Prostate gland (tissue), 2 donors: Measurements from ENCODE around the gene RHBDL3.

Source experiments
- POLR2A ChIP-seq: fragments of 450-650 bp; IDR thresholded peaks from one replicate; pipeline ENCODE4 v1.6.1; 2016; ENCODE audit warnings: antibody characterized with exemption, mild to moderate bottlenecking
- TF ChIP-seq, protein P1 (sequence below), 4 experiments: fragments of 200-600 bp in 2 of 4; fragments of 450-650 bp in 2 of 4; sonication (generic) in 2 of 4; IDR thresholded peaks; 1 replicate in 3 of 4; 2 replicates in 1 of 4; pipeline ENCODE4 v1.5.1; 2016 to 2019; ENCODE audit warnings: antibody characterized with exemption in 4 of 4, mild to moderate bottlenecking in 2 of 4, moderate library complexity in 2 of 4

DNA sequence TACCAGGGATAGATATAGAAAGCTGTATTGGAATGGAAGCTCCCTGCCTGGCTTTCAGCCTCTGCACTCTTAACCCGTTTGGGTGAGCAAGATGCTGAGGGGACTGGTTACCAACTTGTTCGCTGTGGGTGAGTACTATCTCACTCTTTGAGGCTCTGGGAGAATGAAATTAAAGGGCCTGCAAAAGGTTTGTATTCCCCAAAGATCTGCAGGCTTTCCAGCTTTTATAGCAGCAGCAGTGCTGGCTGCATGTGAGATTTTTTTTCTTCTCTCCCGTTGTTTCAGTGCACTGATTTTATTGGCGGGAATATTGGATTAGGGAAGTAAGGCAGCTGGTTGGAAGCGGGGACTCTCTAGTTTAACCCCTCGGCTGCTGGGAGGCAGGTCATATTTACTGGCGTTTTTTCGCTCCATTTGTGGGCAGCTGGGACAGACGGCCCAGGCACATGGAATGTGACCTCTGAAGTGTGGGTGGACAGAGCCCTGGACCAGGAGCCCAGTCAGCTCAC, 45.5 kb downstream of the RHBDL3 start:
- TF ChIP-seq, protein P1, sequence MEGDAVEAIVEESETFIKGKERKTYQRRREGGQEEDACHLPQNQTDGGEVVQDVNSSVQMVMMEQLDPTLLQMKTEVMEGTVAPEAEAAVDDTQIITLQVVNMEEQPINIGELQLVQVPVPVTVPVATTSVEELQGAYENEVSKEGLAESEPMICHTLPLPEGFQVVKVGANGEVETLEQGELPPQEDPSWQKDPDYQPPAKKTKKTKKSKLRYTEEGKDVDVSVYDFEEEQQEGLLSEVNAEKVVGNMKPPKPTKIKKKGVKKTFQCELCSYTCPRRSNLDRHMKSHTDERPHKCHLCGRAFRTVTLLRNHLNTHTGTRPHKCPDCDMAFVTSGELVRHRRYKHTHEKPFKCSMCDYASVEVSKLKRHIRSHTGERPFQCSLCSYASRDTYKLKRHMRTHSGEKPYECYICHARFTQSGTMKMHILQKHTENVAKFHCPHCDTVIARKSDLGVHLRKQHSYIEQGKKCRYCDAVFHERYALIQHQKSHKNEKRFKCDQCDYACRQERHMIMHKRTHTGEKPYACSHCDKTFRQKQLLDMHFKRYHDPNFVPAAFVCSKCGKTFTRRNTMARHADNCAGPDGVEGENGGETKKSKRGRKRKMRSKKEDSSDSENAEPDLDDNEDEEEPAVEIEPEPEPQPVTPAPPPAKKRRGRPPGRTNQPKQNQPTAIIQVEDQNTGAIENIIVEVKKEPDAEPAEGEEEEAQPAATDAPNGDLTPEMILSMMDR (IDR thresholded peaks at IDR 0.05), result no peak
- no peak for TF ChIP-seq POLR2A
